Measurements from ENCODE around the gene KCNQ5.

KCNQ5 gene

GRCh38 chr6:73028893-73029450, 407.1 kb downstream of the KCNQ5 start:
- peaks cover 7% of the 10 kb centered on the region for H3K4me1 ChIP-seq (ENCODE audit: low read depth, poor library complexity, severe bottlenecking)
- no peak overlapping the region for H3K9ac ChIP-seq
- H3K79me2 ChIP-seq (ENCODE audit: insufficient read depth, low read depth), result no peaks in the 10 kb centered on the region
- H3K4me2 ChIP-seq, result no peak overlapping the region
- H4K20me1 ChIP-seq (ENCODE audit: insufficient read depth), result no peaks in the 10 kb centered on the region
- H3K27ac ChIP-seq, result no peak overlapping the region
- TF ChIP-seq CTCF (conservative IDR thresholded peaks at IDR 0.05; ENCODE audit: low read depth, low read length), result no peak
- H3K4me3 ChIP-seq (IDR thresholded peaks at IDR 0.05; ENCODE audit: insufficient read depth, low read depth, low read length), result no peak overlapping the region
- no peaks in the 10 kb centered on the region for H3K27me3 ChIP-seq (ENCODE audit: insufficient read depth, low read depth)
- no peaks in the 10 kb centered on the region for H3K36me3 ChIP-seq (ENCODE audit: insufficient read depth)
- H2AFZ ChIP-seq (ENCODE audit: low read depth), result no peak overlapping the region

- TF ChIP-seq CTCF (conservative IDR thresholded peaks at IDR 0.05; ENCODE audit: low read depth, low read length), result no peak
- peaks cover 7% of the 10 kb centered on the region for H3K4me1 ChIP-seq (ENCODE audit: low read depth, poor library complexity, severe bottlenecking)
- H3K27ac ChIP-seq, result no peak overlapping the region
- H3K27me3 ChIP-seq (ENCODE audit: insufficient read depth, low read depth), result no peaks in the 10 kb centered on the region
- H3K36me3 ChIP-seq (ENCODE audit: insufficient read depth), result no peaks in the 10 kb centered on the region
- no peaks in the 10 kb centered on the region for H4K20me1 ChIP-seq (ENCODE audit: insufficient read depth)
- no peak overlapping the region for H3K4me3 ChIP-seq (IDR thresholded peaks at IDR 0.05; ENCODE audit: insufficient read depth, low read depth, low read length)
- H3K4me2 ChIP-seq, result no peak overlapping the region
- no peak overlapping the region for H3K9ac ChIP-seq
- H3K79me2 ChIP-seq (ENCODE audit: insufficient read depth, low read depth), result no peaks in the 10 kb centered on the region
- no peak overlapping the region for H2AFZ ChIP-seq (ENCODE audit: low read depth)
Measured at GRCh38 chr6:73030257-73030656, 408.4 kb downstream of the KCNQ5 start.

GRCh38 chr6:73030791-73031782, 409.2 kb downstream of the KCNQ5 start:
- Histone ChIP-seq H3K9ac (no peak overlapping the region), H3K4me1 (ENCODE audit: low read depth, poor library complexity, severe bottlenecking) (peaks cover 7% of the 10 kb centered on the region), H2AFZ (ENCODE audit: low read depth) (no peak overlapping the region), H3K4me2 (no peak overlapping the region), H3K36me3 (ENCODE audit: insufficient read depth) (no peaks in the 10 kb centered on the region), H3K4me3 (IDR thresholded peaks at IDR 0.05; ENCODE audit: insufficient read depth, low read depth, low read length) (no peak overlapping the region), H3K27me3 (ENCODE audit: insufficient read depth, low read depth) (no peaks in the 10 kb centered on the region), H3K79me2 (ENCODE audit: insufficient read depth, low read depth) (no peaks in the 10 kb centered on the region), H4K20me1 (ENCODE audit: insufficient read depth) (no peaks in the 10 kb centered on the region), H3K27ac (no peak overlapping the region)
- no peak for TF ChIP-seq CTCF (conservative IDR thresholded peaks at IDR 0.05; ENCODE audit: low read depth, low read length)

- H3K27ac ChIP-seq, result no peak overlapping the region
- no peaks in the 10 kb centered on the region for H4K20me1 ChIP-seq (ENCODE audit: insufficient read depth)
- no peak overlapping the region for H3K4me3 ChIP-seq (IDR thresholded peaks at IDR 0.05; ENCODE audit: insufficient read depth, low read depth, low read length)
- no peaks in the 10 kb centered on the region for H3K36me3 ChIP-seq (ENCODE audit: insufficient read depth)
- no peak overlapping the region for H3K4me2 ChIP-seq
- H3K9ac ChIP-seq, result no peak overlapping the region
- no peaks in the 10 kb centered on the region for H3K79me2 ChIP-seq (ENCODE audit: insufficient read depth, low read depth)
- TF ChIP-seq CTCF (conservative IDR thresholded peaks at IDR 0.05; ENCODE audit: low read depth, low read length), result no peak
- peaks cover 7% of the 10 kb centered on the region for H3K4me1 ChIP-seq (ENCODE audit: low read depth, poor library complexity, severe bottlenecking)
- H3K27me3 ChIP-seq (ENCODE audit: insufficient read depth, low read depth), result no peaks in the 10 kb centered on the region
- no peak overlapping the region for H2AFZ ChIP-seq (ENCODE audit: low read depth)
Measured at GRCh38 chr6:73032586-73032985, 410.7 kb downstream of the KCNQ5 start.
